ENCODE results near the gene GRID2. TPM values are rescaled to one million over a fixed set of nuclear protein-coding genes. Genes with fewer than 3 reads are reported as not detected.

The GRID2 gene
- total RNA-seq, 6 donors from 2014 or later = 0.76 TPM; not detected in 5

GRCh38 chr4:93710101-93710846 is 1406.5 kb downstream of the GRID2 start:
- peak in 1 of 2 donors; percentile 45 for DNase-seq
- Histone ChIP-seq H3K36me3 (no peaks in the 10 kb centered on the region), H3K4me1 (no peaks in the 10 kb centered on the region), H3K27me3 (no peaks in the 10 kb centered on the region), H3K9me3 (no peaks in the 10 kb centered on the region), H3K4me3 (no peak overlapping the region), H3K27ac (peak overlapping the region in 2 of 4 donors; percentile 10 to 35)
- no peak for TF ChIP-seq EP300 (IDR thresholded peaks at IDR 0.05)
- peak in 4 of 6 experiments; percentile 12 to 60 (median 34) for TF ChIP-seq CTCF (IDR thresholded peaks at IDR 0.05)
- WGBS, 2 donors = 53 to 65% methylated on average over 6 of the region's 6 CpGs
- peak; percentile 61 to 83 for ATAC-seq (ENCODE audit: low FRiP score in 2 of 2)

GRCh38 chr4:93710847-93711430 is 1407.2 kb downstream of the GRID2 start:
- peak overlapping the region in 2 of 4 donors; percentile 10 to 35 for H3K27ac ChIP-seq
- DNase-seq (peak in 1 of 2 donors; percentile 81), ATAC-seq (ENCODE audit: low FRiP score in 2 of 2) (peak; percentile 61 to 85)
- 63 to 66% methylated on average over 2 of the region's 2 CpGs for WGBS, 2 donors
- H3K4me1 ChIP-seq = no peaks in the 10 kb centered on the region
- no peaks in the 10 kb centered on the region for H3K27me3 ChIP-seq
- no peaks in the 10 kb centered on the region for H3K9me3 ChIP-seq
- TF ChIP-seq POLR2AphosphoS5 (IDR thresholded peaks at IDR 0.05) = no peak
- H3K4me3 ChIP-seq = no peak overlapping the region
- no peaks in the 10 kb centered on the region for H3K36me3 ChIP-seq

- ATAC-seq (ENCODE audit: low FRiP score in 2 of 2) = no peak
- Histone ChIP-seq H3K36me3 (no peaks in the 10 kb centered on the region), H3K27me3 (no peaks in the 10 kb centered on the region), H3K4me3 (no peak overlapping the region), H3K4me1 (no peaks in the 10 kb centered on the region), H3K9me3 (no peaks in the 10 kb centered on the region), H3K27ac (no peak overlapping the region)
- DNase-seq = no peak
- 89% methylated on average over 1 of the region's 1 CpG for WGBS, 2 donors
- TF ChIP-seq POLR2A (IDR thresholded peaks at IDR 0.05) (no peak), CTCF (IDR thresholded peaks at IDR 0.05) (no peak), EP300 (IDR thresholded peaks at IDR 0.05) (no peak), POLR2AphosphoS5 (IDR thresholded peaks at IDR 0.05) (no peak)
These were observed 1414.5 kb downstream of the GRID2 start for GRCh38 chr4:93718233-93718632.

- Histone ChIP-seq H3K27ac (no peak overlapping the region), H3K36me3 (no peaks in the 10 kb centered on the region), H3K4me1 (no peaks in the 10 kb centered on the region), H3K4me3 (no peak overlapping the region), H3K27me3 (no peaks in the 10 kb centered on the region), H3K9me3 (no peaks in the 10 kb centered on the region)
- ATAC-seq (ENCODE audit: low FRiP score in 2 of 2) (no peak), DNase-seq (no peak)
- no peak for TF ChIP-seq POLR2A (IDR thresholded peaks at IDR 0.05)
- TF ChIP-seq CTCF (IDR thresholded peaks at IDR 0.05) = no peak
These were observed 1415.8 kb downstream of the GRID2 start for GRCh38 chr4:93719552-93719951.

GRCh38 chr4:93722446-93722845 is 1418.7 kb downstream of the GRID2 start:
- Histone ChIP-seq H3K27me3 (no peaks in the 10 kb centered on the region), H3K36me3 (no peaks in the 10 kb centered on the region)

More at GRCh38 chr4:93722446-93722845, 1418.7 kb downstream of the GRID2 start:
- H3K4me1 ChIP-seq = no peaks in the 10 kb centered on the region
- no peak for DNase-seq
- no peak overlapping the region for H3K4me3 ChIP-seq
- no peak overlapping the region for H3K27ac ChIP-seq
- no peak for TF ChIP-seq CTCF (IDR thresholded peaks at IDR 0.05)
- no peak for TF ChIP-seq EP300 (IDR thresholded peaks at IDR 0.05)
- TF ChIP-seq POLR2AphosphoS5 (IDR thresholded peaks at IDR 0.05) = no peak
- TF ChIP-seq POLR2A (IDR thresholded peaks at IDR 0.05) = no peak
- no peak for ATAC-seq (ENCODE audit: low FRiP score in 2 of 2)
- H3K9me3 ChIP-seq = no peaks in the 10 kb centered on the region
- 75 to 76% methylated on average over 1 of the region's 1 CpG for WGBS, 2 donors

All from upper lobe of left lung (tissue), 6 donors.